Measurements from ENCODE around the gene CLMN. TPM values are rescaled to one million over a fixed set of nuclear protein-coding genes. Genes with fewer than 3 reads are reported as not detected.

CLMN gene
- total RNA-seq, 1 donor from 2014 or later = 9.0 TPM

DNA sequence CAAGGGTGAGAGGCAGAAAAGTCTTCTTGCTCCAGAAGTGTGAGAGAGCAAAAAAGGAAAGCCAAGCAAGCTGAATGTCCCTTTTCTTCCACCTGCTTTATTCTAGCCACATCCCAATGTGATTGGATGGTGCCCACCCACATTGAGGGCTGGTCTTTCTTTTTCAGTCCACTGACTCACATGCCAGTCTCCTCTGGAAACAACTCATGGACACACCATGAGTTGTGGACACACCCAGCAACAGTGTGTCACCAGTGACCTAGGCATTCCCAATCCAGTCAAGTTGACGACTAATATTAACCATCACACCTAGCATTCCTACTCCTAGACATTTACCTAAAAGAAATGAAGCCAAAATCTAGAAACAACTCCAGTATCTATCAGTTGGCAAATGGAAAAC is 155.2 kb downstream of the CLMN start:
- DNase-seq (no peak), ATAC-seq (ENCODE audit: poor library complexity) (no peak)
- intact Hi-C loops (cut with DNase I) = no loop called here

DNA sequence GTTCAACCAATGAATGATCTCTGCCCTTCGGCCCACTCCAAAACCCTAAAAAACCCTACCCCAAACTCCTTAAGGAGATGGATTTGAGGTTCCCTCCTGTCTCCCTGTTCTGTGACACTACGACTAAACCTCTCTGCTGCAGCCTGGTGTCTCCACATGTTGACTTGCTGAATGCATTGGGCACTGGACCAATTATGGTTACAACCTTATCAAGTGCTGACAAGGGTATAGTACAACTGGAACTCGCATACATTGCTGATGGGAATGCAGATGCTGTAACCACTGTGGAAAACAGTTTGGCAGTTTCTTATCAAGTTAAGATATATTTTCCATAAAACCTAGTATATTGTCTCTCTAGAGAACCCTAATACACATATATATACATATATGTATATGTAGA is 156.0 kb downstream of the CLMN start:
- intact Hi-C loops (cut with DNase I) = no loop called here
- ATAC-seq (ENCODE audit: poor library complexity) (no peak), DNase-seq (no peak)

DNA sequence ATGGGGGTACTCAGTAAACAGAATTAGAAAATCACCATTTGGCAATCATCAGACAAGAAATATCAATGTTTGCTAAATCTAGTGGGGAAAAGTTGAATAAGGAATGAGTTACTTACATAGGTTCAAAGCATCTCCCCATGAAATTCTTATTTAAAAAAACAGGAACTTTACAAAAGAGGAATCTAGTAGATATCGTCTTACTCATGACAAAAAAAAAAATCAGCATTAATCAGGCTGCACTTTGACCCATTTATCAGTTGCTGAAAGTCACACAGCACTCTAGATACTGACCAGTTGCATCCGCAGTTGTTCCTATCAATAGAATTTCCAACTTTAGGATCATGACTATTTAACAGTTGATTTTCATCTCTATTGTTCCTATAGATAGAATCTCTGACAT is 156.6 kb downstream of the CLMN start:
- no peak for ATAC-seq (ENCODE audit: poor library complexity)
- DNase-seq = no peak
- intact Hi-C loops (cut with DNase I) = no loop called here

DNA sequence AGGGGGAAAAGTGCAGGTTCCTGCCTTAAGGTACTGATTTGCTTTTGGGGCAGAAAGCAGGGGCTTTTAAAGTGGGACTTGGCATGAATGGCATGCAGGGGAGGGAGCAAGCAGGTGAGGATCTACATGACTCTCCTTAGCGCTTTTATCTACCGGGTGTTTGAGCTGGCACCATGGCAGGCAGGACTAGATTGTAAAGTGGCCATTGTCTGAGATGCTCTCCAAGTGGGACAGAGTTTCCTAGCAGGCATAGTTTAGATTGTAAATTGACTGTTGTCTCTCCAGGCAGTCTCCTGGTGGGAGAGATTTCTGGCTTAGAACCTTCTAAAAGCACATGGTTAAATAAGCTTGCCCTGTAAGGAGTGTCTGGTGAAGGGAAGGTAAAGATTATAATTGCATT is 157.1 kb downstream of the CLMN start:
- intact Hi-C loops (cut with DNase I) = no loop called here
- no peak for DNase-seq
- ATAC-seq (ENCODE audit: poor library complexity) = no peak

DNA sequence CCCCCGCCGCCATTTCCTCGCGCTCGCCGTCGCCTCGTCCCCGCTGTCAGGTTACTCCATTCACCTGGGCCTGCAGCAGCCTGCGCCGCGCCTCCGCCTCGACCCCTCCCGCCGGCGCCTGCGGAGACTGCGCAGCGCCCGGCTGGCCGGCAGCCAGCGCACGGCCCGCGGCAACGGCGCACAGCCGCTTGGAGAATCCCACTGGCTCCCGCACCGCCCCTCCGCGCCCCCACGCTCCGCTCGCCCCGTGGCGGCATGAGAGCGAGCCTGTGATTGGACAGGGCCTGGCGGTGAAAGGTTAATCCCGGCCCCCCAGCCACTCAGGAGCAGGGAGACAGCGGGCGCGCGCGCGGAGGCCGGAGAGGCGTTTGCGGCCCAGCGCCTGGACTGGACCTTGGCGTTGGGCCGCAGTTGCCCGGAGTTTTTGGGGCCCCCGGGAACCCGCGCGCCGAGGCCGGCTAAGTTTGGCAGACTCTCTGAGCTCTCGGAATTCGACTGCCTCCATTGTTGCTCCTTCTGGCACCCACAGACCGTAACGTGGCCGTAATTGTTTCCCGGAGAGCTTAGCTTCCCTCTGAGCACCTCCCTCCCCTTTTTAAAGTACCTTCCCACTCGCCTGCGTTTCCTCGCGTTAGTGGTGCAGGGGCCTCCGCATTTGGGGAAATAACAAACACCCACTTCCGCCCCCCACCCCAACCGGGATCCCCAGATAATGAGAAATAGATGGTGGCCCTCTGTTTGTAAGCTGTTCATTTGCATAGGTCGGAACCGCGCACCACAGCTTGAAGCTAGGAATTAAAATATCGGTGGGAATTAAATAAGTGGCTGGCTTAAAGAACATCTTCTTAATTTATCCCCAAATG is 162.2 kb downstream of the CLMN start, which contains the start of gene DICER1:
TSS of gene DICER1 (minus strand) at position 203 of the 863 bp plus-strand sequence. CDS start 24,071 bp downstream, outside the sequence.
- intact Hi-C loops (cut with DNase I) = no loop called here
- ATAC-seq (ENCODE audit: poor library complexity) = peak; percentile 97
- DNase-seq = peak; percentile 98

DNA sequence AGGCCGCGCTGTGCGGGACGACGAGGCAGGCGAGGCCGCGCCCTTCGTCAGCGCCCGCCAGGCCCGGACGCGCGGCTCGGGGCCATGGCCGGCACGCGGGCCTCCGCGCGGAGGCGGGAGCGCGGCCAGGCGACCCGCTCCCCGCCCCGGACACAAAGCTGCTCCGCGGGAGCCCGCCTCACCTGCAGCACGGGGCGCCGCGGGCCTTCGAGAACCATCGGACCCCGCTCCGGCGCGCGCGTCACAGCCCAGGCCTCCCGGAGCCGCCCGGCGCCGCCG is 162.7 kb downstream of the CLMN start:
- ATAC-seq (ENCODE audit: poor library complexity) (peak; percentile 41), DNase-seq (no peak)
- intact Hi-C loops (cut with DNase I) = no loop called here

DNA sequence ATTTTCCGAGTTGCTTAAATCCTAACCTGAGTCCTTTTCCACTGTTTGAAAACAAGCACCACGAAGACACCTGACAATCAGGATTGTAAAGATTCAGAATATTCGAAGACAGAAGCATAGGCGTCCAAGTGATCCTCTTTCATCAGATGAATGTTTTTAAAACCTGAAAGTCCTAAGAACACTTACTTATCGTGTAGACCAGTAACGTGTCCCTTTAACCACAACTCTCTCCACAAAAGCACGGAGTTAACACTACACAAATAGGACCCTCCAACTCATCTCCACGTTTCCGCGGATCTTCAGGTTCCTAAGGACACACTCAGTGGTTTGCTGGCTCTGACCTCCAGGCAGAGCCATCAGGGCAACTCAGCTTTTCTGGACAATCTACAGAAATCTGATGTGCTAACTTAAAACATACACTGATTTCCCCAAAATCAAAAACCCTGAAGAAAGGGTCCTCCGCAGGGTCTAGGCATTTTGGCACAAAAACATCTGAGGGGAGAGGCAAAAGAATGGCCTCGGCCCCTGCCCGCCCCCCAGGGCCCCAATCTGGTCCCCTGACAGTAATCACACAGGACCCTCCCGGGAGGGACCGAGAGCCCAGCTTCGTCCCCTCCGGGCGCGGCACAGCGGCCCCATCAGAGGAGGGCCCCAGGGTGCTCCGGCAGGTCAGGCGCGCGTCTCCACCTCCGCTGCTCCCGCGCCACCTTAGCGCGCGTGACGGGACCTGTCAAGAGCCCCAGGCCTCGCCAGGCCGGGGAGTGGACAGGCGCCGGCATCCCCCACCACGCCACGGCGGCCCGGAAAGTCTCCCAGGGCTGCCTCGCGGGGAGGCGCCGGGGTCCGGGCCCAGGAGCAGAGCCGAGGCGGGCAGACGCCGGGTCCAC is 163.3 kb downstream of the CLMN start:
- DNase-seq (peak; percentile 63), ATAC-seq (ENCODE audit: poor library complexity) (peak; percentile 20)
- intact Hi-C loops (cut with DNase I) = no loop called here

DNA sequence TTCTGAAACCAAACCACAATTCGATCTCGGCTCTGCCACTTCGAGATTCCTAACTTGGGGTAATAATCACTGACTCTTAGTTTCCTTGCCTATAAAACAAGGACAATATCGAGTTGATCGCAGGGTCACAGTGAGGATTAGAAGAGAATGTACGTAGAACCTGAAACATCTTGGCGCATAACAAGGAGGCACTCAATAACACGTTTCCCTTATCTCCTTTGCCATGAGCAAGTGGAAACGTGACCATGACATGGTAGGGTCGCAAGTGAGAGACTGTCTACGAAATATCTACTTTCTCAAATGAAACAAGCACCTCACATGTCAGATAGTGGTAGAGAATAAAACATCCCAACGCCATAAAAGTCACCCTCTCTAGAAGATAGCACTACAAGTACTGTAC is 164.7 kb downstream of the CLMN start:
- DNase-seq = no peak
- no peak for ATAC-seq (ENCODE audit: poor library complexity)
- intact Hi-C loops (cut with DNase I) = no loop called here

DNA sequence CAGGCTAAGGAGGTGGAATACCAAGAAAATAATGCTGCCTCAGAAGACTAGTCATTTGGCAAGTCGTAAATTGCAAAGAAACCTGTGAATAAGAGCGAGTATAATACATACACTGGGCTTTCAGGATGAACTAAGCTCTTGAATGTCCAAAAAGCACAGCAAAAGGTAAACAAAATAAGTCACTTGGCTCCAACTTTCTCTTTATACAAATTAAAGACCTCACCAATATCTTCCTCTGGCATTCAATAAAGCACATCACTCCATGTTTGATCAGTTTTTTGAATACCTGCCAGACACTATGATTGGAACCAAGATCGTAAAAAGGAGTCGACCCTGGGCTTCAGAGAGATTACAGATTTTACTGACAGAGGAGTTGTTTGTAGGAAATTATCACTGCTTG is 165.8 kb downstream of the CLMN start:
- intact Hi-C loops (cut with DNase I) = no loop called here
- ATAC-seq (ENCODE audit: poor library complexity) (no peak), DNase-seq (no peak)

DNA sequence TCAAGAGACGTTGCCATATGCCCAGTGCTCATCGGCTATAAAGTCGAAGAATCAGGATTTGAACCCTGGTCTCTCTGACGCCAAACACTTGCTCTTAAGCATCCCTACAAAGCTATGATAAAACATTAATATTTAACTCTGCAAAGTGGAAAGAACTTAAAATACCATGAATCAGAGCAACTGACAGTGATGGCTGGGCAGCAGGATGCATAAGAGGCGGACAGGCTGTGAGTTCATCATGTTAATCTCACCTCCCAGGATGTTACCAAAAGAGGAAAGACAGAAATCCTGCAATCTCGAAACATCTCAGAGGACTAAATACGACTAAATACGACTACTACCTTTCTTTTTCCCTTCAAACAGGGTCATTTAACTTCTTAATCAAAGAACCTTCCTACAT is 168.1 kb downstream of the CLMN start:
- ATAC-seq (ENCODE audit: poor library complexity) (no peak), DNase-seq (no peak)
- intact Hi-C loops (cut with DNase I) = no loop called here

DNA sequence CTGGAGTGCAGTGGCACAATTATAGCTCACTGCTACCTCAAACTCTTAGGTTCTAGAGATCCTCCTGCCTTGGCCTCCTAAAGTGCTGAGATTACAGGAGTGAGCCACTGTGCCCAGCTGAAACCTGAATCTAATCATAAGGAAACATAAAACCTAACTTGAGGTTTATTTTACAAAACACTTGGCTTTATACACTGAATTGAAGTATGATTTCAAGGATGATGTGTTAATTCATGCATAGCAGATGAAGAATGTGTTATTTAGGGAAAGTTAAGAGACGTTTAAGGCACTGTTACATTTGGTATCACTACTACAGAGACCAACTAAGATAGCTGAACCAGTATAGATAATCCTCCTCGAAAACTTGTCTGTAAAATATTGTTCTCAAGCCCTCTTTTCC is 168.8 kb downstream of the CLMN start:
- ATAC-seq (ENCODE audit: poor library complexity) (no peak), DNase-seq (no peak)
- intact Hi-C loops (cut with DNase I) = no loop called here

DNA sequence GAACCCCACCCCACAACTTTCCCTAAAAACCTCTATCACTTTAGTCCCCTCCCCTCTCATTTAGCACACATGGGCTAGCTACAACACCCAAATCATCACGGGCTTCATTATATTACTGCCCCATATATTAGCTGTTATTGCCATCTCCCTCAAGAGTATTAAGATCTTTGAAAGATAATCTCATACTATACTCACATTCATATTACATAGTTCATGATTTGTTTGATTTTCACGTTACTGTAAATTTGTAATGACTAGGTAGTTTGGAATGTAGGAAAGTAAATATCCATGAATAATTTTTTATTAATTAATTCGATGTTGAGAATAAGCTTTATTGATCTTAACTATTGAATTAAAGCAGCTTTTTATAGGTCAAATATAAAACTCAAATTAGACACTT is 170.3 kb downstream of the CLMN start:
- ATAC-seq (ENCODE audit: poor library complexity) = no peak
- intact Hi-C loops (cut with DNase I) = no loop called here
- no peak for DNase-seq

DNA sequence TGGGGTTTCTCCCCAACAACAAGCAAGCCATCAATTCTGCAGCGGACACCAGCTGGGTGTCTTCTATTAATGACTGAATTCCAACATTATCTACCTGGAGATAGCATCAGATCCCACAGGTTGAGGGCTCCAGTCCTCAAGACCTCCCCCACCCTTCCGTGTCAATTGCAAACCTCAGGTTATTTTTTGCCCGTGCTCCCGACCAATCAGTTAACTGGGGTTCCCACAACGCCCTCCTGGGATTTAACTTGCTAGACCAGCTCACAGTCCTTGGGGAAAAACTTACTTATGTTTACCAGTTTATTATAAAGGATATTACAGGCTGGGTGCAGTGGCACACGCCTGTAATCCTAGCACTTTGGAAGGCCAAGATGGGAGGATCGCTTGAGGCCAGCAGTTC is 172.1 kb downstream of the CLMN start:
- DNase-seq (no peak), ATAC-seq (ENCODE audit: poor library complexity) (no peak)
- intact Hi-C loops (cut with DNase I) = no loop called here

DNA sequence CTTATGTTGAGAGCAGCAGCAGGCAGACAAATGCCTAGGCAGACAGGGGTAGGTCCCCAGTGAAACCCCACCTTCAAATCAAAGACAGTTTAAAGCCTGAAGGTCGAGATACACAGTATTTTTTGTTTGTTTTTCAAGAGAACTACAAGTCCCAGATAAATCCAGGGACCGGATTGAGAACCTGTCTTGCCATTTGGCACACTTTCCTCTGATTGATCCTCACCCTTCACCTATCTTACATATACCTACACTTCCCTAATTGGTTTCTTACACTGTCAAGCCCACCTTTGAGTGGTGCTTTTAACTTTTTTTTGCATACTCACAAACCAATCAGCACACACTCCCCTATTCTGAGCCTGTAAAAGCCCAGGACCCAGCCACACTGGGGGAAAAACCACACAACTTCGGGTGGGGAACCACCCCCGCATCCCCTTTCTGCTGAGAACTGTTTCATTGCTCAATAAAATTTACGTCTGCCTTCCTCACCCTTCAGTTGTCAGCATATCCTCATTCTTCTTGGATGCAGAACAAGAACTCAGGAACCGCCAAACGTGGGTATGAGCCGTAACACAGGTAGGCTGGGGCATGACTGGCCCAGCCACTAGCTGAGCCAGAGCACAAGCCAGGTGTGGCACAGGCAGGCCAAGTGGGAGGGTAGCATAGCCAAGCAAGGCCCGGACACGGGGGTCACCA is 173.5 kb downstream of the CLMN start:
- no peak for ATAC-seq (ENCODE audit: poor library complexity)
- no peak for DNase-seq
- intact Hi-C loops (cut with DNase I) = no loop called here

DNA sequence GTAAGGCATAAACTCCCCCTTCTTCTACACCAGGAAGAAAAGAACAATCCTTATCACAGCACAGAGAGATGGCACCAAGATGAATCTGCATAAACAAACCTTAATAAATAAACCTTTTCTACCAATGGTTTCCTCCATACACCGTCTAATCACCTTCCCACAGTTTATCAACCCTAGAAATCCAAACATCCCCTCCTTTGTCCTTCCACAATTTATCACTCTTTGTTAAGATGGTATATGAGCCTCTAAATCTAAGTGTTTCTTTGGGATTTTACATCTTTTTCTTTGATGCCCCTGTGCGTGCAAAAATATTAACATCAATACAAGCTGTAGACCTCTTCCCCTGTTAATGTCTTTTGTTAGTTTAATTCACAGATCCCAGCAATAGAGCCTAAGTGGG is 174.9 kb downstream of the CLMN start:
- ATAC-seq (ENCODE audit: poor library complexity) = no peak
- intact Hi-C loops (cut with DNase I) = no loop called here

DNA sequence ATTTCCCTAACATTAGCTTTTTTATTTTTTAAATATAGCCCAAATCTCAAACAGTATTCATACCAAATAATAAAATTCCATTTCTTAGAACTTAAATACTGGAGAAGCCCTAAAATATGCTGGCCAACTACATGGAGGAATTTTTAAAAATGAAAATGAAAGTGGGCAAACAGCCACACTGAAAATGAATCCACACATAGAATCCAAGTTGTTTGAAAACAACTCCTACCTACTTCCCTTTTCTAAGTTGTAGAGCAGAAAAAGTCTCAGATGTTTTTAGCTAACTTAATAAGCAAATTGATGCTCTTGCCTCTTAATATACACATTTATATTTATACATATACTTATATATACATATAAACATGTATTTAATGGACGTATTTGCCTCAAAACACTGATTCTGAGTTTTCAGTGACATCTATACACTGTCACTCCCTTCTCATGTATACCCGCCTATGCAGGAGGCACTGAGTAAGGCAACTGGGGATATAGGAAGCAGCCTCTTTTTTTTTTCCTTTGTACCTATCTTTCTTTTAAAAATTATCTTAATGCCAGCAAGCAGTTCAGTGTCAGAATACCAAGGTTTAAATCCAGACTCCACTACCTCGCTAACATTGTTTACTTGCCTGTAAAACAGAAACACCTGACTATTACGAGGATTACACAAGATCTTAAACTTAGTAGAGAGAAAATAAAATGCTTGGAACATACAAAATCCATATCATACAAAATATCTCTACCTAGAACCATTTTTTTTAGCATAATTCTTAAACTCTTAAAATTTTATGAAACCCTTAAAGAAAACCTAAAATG is 175.7 kb downstream of the CLMN start:
- intact Hi-C loops (cut with DNase I) = no loop called here
- DNase-seq = no peak
- ATAC-seq (ENCODE audit: poor library complexity) = no peak

More for the DNA sequence above, 174.9 kb downstream of the CLMN start:
- no peak for DNase-seq

DNA sequence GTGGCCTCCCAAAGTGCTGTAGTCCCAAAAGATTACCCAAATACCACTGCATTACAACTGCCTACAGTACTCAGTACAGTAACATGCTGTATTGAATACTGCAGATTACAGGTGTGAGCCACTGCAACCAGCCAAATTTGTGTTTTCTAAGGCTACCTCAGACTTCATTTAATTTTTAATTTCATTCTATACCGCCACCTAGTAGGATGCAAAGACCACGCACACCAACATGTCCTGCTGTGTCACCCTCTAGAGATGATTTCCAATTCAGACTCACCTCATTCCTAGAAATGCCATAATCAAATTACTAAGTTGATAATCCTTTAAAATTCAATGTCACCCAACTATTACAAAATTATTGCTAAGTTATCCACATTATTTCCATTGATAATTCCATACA is 177.5 kb downstream of the CLMN start:
- DNase-seq = no peak
- intact Hi-C loops (cut with DNase I) = no loop called here
- no peak for ATAC-seq (ENCODE audit: poor library complexity)

DNA sequence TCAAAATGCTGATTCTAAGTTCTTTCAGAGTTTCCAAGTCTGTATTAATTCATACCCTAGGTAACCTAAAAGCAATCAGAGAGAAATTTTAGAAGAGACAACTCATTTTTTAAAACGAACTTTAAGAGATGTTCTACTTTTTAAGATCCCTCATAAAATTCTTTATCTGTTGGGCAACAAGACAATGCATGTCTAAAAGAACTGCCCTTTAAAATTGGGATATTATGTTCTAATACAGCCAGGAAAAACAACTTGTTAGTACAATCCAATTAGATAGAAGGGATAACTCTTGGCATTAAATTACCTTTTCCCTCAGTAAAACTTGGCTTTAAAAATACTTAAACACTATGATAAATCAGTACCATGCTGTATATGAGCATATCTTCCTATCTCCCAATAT is 178.0 kb downstream of the CLMN start:
- no peak for ATAC-seq (ENCODE audit: poor library complexity)
- intact Hi-C loops (cut with DNase I) = no loop called here

More for the DNA sequence above, 178.0 kb downstream of the CLMN start:
- no peak for DNase-seq

Measured in Right ventricle myocardium superior (tissue), 1 donor.